NCI-H226 (cell line): ENCODE data around the gene BPIFA2.
A peak's percentile ranks its signal among the peaks of the same experiment; 100 is the strongest.
"Not testable (repeated sequence)": the region's sequence is repeated elsewhere in the genome, so short reads cannot be mapped to it uniquely, and the experiment has no call there.

Experiments
- DNase-seq: peaks from one replicate; pipeline ENCODE4 v3.0.0-alpha.2; 2015

The BPIFA2 gene

DNA sequence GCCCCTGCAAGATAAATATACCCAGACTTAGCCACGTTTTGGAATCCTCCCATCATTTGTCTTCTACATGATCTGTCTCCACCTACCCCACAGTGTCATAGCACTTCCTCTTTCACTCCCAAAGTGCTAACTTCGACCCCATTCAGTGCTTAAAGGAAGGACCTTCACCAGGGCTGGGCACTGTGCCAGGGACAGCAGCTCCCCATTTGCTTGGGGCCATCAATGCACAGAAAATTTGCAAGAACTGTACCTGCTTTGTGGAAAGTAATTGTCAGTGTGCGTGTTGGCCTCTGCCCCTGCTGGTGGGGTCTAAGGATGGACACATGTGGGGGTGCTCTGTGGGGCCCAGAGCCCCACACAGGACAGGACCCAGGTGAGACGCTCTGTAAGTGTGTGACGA, 5.2 kb upstream of the BPIFA2 start:
- DNase-seq, result no peak

DNA sequence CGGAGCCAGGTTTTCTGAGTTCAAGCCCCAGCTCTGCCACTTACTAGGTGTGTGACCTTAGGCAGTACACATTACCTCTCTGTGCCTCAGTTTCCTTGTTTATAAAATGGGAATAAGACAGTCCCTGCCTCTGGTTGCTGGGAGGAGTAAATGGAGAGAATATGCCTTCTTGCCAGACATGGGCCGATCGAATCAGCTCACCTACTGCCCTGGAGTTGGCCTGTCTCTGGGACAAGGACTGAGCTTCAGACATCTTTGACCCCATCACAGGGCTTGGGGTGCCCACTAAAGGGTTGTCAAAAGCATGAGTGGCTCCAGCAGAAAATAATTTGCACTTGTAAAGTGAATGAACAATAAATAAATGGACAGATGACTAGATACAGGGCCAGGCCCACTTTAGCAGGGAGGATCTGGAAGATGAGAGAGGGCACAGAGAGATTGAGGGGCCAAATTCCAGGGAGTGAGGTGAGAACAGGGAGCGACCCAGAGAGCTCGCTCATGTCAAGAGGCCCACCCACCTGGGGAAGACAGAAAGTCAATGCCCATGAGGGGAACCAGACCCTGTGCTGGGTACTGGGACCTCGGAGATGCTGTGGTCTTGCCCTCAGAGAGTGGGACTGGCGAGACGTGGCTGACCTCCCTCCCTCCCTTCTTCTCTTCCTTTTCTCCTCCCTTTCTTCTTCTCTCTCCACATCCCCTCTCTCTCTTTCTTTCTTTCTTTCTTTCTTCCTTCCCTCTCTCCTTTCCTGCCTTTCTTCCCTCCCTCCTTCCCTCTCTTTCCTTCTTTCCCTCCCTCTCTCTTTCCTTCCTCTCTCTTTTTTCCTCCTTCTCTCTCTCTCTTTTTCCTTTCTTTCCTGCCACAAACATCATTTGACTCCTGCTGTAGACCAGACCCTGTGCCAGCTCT, 3.9 kb upstream of the BPIFA2 start:
- no peak for DNase-seq

DNA sequence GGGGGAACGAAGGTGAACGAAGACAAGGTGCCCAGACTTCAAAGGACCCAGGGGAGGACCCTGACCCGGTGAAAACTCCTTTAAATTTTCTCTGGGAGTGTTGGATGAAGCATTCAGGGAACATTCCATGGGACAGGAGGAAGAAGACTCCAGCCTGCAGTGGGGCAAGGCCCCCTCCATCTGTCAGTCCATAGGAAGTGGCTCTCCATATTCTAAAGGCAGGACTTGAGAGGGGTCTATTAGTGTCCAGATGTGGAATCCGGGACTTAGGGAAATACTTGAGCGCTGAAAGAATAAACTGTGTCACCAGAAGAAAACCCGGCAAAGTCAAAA, 3.2 kb upstream of the BPIFA2 start:
- DNase-seq, result no peak

DNA sequence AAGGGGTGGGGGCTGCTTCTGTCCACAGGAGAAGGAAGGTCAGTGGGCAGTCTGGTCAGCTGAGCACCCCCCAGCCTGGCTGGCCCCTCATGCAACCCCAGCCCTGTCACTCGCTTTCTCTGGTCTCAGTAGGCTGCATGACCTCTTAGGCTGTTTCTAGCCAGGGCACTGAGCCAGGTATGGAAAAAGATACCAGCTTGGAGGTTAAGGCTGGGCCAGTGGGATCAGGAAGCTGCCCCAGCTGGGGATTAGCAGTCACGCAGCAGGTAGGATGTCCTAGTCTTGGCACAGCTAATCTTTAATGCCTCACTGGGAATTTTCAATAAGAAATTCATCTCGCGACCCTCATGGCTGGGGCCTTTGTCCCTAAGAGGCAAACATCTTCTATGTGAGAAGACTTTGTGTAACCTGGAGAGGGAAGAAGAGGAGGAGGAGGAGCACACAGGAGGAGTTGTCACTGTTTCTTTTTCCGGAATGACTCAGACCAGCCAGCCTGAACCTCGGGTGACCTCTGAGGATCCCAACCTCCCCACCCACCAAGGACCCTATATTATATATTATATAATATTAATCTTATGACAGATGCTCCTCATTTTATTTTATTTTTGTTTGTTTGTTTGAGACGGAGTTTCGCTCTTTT, 2.4 kb upstream of the BPIFA2 start:
- no peak for DNase-seq

DNA sequence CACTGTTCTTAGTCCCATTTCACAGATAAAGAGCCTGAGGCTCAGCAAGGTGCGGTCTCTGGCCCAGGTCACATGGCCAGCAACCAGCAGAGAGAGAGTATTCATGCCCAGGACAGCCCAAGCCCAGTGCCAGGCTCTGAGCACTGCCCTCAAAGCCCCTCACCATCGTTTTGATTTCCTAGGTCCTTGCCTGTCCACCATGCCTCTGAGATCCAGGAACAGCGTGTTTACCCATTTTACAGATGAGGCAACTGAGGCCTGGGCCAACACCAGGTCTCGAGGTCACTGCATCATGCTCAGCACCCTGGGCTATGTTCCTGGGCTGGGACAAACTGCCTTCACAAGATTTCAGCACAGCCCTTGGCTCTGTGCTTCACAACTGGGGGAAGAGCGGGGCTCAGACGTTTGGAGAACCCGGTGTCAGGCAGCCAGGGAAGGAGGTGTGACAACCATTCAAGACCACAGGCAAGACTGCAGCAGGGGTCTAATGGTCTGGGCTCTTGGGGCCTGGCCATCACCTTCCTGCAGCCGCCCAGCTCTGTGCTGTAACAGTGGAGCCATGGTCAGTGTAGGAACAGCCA, 1.3 kb upstream of the BPIFA2 start:
- no peak for DNase-seq

DNA sequence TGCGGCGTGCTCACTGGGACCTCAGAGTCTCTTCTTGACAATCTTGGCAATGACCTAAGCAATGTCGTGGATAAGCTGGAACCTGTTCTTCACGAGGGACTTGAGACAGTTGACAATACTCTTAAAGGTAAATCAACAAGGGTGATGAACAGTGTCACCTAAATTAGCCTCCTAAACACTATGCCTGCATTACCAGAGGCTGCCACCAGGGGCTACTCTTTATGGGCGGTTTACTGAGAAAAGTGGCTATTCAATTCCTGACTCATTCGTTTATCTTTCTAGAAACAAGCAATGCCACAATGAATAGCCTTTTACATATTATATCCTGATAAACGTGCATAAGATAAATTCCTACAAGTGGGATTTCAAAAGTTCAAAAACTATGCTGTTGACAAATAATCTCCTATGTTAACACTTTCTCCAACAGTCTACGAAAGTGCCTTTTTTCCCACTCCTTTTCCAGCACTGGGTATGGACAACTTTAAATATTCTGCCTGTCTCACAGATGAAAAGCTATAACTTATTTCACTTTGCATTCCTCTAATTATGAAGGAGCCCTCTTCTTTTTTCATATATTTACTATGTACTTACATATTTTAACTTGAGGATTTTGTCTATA, 1.3 kb downstream of the BPIFA2 start:
- no peak for DNase-seq

DNA sequence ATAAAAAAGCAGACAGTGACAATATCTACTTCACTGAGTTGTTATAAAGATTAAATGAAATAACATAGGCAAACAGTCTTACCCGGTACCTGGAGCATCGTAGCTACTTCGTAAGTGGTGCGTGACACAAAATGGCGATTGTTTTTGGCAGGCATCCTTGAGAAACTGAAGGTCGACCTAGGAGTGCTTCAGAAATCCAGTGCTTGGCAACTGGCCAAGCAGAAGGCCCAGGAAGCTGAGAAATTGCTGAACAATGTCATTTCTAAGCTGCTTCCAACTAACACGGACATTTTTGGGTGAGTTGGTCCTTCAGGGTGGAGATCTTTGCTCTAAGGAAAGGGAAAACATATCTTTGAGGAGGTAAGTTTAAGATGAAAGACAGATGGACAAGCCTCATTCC, 4.8 kb downstream of the BPIFA2 start:
- no peak for DNase-seq

DNA sequence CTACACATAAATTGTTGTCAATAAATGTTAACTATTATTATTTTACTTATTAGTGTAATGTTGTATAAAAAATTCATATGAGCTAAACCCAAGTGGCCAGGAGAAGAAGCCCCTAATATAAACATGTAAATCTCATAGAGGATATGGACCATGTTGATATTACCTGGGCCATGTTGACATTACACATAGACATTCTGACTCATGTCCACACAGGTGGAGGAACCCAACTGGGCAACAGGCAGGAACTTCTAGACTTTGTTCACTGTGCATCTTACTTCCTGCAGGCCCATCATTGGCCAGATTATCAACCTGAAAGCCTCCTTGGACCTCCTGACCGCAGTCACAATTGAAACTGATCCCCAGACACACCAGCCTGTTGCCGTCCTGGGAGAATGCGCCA, 7.2 kb downstream of the BPIFA2 start:
- no peak for DNase-seq

DNA sequence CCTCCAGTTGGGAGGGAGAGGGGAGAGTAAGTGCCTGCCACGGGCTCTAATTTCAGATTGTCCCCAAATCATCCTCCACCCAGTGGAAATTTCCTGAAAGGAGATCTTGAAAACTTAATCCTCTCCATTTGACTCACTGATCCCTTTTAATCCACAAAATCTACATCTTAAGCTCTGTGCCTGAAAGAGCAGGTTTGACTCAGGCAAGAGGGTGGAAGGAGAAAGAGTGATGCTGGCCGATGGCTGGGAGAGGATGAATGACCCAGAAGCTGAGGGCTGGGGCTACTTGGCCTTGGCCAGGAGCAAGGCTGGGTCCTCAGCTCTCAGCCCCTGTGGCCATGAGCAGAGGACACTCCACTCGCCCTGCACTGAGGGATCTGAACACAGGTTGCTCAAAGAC, 8.1 kb downstream of the BPIFA2 start:
- DNase-seq, result no peak

DNA sequence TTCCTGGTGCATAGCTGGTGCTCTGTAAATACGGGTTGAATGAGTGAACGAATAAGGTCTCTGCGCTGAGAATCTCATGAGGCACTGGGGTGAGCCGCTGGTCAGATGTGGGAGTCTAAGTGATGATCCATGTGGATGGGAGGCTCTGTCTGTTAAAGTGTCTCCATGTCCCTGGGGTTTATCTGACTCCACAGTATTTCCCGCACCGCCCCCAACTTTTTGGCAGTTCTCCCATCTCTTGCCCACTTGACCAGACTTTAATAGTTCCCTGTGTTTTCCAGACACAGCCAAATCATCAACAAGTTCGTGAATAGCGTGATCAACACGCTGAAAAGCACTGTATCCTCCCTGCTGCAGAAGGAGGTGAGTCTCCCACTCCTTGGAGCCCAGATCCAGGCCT, 9.9 kb downstream of the BPIFA2 start:
- no peak for DNase-seq

DNA sequence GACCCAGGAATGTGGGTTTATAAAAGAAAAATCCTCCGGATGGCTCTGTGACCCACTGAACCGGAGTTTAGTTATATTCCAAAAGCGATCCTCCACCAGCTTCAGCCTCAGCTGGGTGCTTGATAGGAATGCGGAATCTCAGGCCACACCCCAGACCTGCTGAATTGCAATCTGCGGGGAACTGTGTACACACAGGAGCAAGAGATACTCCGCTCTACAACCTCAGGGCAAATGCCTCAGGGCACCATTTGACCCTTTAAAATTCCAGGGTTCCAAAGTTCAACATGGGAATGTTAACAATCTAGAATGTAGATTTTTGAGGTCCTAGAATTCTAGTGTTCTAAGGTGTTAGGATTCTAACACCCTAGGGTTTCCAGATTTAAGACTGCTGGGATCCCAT, 10.8 kb downstream of the BPIFA2 start:
- DNase-seq, result peak; percentile 41

DNA sequence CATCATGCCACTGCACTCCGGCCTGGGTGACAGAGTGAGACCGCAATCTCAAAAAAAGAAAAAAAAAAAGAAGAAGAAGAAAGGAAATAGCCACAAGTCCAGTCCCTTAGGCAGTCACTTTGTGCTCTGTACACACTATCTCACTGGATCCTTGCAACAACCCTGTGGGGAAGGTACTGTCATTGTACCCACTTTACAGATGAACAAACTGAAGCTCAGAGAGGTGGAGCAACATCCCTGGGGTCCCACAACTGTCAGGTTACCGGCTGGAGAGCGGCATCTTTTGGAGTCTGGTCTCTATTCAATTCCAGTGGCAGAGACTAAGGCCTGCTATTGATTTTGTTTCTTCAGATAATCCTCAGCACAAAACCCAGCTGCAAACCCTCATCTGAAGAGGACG, 12.2 kb downstream of the BPIFA2 start:
- DNase-seq, result no peak

DNA sequence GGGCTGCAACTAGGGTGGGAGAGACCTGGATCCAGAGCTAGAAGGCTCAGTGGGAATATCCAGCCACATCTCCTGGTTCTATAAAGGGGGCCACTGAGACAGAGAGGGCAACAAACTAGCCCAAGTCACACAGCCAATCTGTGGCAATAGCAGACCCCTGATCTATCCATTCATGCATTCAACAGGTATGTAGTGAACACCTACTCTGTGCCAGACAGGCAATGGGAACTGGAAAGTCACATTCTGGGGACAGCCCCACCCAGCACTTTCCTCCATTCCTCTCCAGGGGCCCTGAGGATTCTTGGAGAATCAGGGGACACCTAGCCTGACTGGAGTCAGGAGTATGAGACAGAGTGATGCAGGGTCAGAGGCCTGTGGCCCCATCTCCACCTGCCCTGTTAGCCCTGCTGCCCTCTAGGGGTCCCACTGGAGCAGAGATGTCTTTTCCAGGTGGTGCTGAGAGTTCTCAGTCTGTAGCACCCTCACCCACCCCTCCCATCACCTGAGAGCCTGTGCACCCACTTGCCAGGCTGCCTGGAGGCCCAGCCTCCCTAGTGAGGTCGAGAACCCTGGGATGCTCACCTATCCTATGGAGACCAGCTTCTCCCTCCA, 13.6 kb downstream of the BPIFA2 start:
- DNase-seq, result no peak

DNA sequence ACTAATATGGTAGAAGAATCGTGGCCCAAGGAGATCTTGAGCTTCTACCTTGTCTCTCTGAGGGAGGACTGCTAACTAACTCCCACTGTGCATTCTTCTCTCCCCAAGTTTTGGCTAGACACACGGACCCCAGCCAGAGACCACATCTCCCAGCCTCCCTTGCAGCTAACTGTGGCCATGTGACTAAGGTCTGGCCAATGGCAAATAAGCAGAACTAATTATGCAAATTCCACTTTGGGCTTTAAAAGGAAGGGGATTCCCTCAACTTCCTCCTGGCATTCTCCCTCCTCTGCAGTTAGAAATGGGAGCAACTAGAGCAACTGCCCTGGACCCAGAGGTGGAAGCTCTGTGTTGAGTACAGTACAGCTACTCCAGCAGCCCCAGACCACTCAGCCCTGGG, 15.4 kb downstream of the BPIFA2 start:
- DNase-seq, result no peak

DNA sequence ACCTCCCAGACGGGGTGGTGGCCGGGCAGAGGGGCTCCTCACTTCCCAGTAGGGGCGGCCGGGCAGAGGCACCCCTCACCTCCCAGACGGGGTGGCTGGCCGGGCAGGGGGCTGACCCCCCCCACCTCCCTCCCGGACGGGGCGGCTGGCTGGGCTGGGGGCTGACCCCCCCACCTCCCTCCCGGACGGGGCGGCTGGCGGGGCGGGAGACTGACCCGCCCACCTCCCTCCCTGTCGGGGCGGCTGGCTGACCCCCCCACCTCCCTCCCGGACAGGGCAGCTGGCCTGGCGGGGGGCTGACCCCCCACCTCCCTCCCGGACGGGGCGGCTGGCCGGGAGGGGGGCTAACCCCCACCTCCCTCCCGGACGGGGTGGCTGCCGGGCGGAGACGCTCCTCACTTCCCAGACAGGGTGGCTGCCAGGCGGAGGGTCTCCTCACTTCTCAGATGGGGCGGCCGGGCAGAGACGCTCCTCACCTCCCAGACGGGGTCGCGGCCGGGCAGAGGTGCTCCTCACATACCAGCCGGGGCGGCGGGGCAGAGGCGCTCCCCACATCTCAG, 17.2 kb downstream of the BPIFA2 start:
- not testable (repeated sequence) for DNase-seq

DNA sequence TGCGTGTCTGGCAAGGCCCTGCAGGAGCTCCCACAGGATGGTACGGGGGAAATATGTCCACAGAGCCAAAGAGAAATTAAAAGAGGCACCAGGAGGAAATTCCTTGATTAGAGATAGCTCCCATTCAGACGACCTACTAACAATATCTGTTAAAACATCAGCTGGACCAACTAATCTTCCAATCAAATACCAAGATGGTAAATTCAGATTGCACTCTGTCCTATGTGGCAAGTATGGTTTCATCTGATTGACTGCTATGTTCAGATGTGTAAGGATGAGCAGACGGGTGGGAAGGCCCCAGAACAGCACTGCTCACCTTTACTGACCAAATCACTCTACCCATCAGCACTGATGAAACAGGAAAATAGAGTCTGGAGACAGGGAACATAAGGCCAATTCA, 19.5 kb downstream of the BPIFA2 start:
- DNase-seq, result no peak

DNA sequence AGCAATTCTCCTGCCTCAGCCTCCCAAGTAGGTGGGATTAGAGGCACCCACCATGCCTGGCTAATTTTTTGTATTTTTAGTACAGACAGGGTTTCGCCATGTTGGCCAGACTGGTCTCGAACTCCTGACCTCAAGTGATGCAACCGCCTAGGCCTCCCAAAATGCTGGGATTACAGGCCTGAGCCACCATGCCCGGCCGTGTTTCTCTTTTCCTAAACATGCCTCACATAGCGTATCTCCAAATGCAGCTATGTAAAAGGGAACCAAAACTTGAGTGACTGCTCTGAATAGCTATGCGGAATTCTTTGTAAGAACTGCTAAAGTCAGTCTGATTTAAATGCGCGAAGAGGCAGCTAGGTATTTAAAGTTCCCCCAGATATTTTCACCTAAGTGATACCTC, 20.5 kb downstream of the BPIFA2 start:
- DNase-seq, result no peak

DNA sequence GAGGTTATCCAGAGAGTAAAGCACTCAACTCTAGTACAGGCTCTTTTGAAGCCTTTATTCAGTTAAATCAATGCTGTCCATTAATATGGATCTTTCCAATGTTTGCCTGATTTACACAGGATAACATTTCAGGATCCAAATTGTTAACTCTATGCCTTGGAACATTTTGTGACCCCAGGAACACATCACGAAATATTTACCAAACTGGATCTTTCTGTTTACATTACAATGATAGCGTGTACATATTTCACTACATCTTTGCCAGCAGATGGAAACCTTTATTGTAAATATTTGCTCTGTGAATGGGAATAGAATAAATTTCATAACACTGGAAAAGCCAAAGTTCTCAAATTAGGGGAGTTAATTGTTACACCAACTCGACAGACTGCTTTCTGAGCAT, 23.5 kb downstream of the BPIFA2 start:
- no peak for DNase-seq

DNA sequence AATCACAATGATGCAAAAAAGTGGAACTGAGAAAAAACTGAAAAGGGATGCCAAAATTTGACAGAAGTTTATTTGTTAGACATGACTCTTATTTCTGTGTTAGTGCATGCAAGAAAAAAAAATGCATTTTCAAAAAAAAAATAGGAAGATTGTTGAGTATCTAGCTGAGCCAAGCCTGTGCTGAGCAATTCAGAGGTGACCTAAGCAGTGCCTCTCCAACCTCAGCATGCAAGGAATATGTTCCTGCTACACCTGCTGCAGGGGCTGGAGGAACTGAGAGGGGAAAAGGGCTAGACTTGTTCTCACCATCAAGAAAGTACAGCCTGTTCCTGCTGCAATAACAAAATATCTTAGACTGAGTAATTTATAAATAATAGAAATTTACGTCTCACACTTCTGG, 24.0 kb downstream of the BPIFA2 start:
- no peak for DNase-seq

DNA sequence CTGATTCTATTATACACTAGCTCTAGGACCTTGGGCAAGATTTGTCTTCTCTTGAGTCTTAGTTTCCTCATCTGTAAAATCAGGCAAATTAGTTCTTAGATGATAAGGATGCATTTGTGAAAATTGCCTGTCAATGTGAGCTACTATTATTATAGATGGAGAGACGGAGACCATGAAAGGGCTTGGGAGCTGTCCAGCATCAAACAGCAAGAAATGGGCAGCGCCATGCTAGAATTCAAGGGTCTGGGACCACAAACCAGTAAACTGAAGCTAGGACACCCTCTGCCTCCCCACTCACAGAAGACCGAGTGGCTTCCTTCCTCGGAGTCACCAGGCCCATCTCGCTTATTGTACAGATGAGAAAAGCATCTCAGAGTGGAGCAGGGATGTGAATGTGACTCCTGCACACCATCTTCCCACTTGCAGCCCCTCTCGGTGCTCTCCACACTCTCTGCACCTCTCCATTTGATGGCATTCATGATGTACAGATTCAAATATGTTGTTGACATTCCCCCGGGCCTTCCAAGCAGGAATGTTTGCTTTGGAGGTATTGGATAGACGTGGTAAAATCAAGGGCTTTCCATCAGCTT, 25.0 kb downstream of the BPIFA2 start:
- no peak for DNase-seq

DNA sequence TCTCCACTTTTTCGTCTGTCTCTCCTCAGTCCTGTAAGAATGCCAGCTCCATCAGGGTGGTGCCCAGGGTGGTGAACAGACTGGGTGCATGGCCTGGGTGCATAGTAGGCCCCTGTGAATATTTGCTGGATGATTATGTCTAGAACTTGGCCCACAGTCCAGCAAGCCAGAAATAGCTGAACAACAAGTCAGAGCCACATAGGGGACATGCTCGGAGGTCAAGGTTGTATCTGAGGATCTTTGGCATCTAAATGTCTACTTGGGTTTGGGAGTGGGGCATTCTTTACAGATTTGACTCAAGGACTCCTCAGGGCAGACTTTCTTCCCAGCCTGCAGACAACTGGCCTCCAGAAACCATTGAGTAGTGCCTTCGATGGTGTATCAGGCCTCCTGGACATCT, 31.1 kb downstream of the BPIFA2 start:
- no peak for DNase-seq

DNA sequence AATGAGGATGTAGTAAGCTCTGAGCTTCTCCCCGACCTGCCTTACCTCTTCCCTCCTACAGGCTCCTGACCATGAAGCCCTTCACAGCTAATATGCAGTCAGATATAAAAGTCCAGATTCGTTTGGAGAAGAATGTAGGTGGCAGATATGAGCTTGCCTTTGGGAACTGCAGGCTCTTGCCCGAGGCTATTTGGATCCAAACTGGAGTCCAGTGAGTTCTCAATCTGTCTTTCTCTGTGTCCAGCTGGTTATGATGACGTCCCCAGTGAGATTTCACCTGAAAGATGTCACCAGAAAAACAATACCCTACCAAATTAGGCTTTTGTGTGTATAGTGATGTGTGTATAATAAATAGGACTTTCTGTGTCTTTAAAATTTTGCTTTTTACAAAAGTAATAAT, 34.5 kb downstream of the BPIFA2 start:
- DNase-seq, result no peak

DNA sequence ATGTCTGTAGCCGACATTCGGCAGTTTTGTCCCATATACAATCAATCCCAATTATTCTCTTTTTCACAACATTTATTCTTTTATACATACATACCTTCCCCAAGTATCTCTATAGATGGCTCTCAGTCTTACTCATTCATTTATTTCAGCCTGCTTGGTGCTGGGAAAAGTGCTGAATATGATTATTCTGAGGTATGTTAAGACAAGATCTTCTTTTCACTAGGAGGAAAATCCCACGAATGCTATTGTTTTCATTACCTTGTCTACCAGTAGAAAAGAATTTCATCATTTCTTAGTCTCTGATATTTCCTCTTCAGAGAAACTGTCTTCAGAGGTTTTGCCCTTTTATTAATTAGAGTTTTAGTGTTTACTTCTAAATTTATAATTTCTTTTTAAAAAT, 35.5 kb downstream of the BPIFA2 start:
- no peak for DNase-seq
